Vagina (tissue), 2 donors: ENCODE results near the gene MCCC1. TPM values are rescaled to one million over a fixed set of nuclear protein-coding genes. Genes with fewer than 3 reads are reported as not detected.
"Not testable (repeated sequence)": the region's sequence is repeated elsewhere in the genome, so short reads cannot be mapped to it uniquely, and the experiment has no call there.

Experiments used
- DNase-seq, 2 donors: peaks; one replicate each; pipeline ENCODE4 v3.0.0-alpha.2; 2017; ENCODE audit errors: extremely low spot score in 2 of 2
- H3K27ac ChIP-seq: fragments of 200-600 bp; sonication (generic); one replicate; pipeline ENCODE4 v1.5.1; 2019
- H3K27me3 ChIP-seq: fragments of 200-600 bp; sonication (generic); one replicate; pipeline ENCODE4 v1.5.1; 2019
- H3K36me3 ChIP-seq, 2 donors: fragments of 200-600 bp; sonication (generic); one replicate each; pipeline ENCODE4 v1.5.1; 2017 to 2019
- H3K4me1 ChIP-seq: fragments of 200-600 bp; sonication (generic); one replicate; pipeline ENCODE4 v1.5.1; 2019
- H3K4me3 ChIP-seq, 2 donors: fragments of 200-600 bp; sonication (generic); 1 replicate in 1 of 2; 2 replicates in 1 of 2; pipeline ENCODE4 v1.5.1; 2016 to 2019
- H3K9me3 ChIP-seq: fragments of 200-600 bp; sonication (generic); one replicate; pipeline ENCODE4 v1.5.1; 2019
- CTCF ChIP-seq, 3 experiments: fragments of 450-650 bp in 2 of 3; fragments of 200-600 bp in 1 of 3; sonication (generic) in 1 of 3; IDR thresholded peaks; one replicate each; pipeline ENCODE4 v1.5.1; 2017 to 2019; ENCODE audit warnings: antibody characterized with exemption in 3 of 3, mild to moderate bottlenecking in 2 of 3, moderate library complexity in 2 of 3
- POLR2A ChIP-seq, 2 donors: fragments of 450-650 bp; IDR thresholded peaks; one replicate each; pipeline ENCODE4 v1.6.1; 2017; ENCODE audit warnings: antibody characterized with exemption in 2 of 2, mild to moderate bottlenecking in 2 of 2, moderate library complexity in 2 of 2
- POLR2AphosphoS5 ChIP-seq, 2 donors: sonication (generic); formaldehyde crosslinking; IDR thresholded peaks; one replicate each; pipeline ENCODE4 v1.9.0; 2017; ENCODE audit warnings: antibody characterized with exemption in 2 of 2, mild to moderate bottlenecking in 2 of 2, low read depth in 1 of 2; ENCODE audit not compliant: insufficient read depth in 1 of 2
- intact Hi-C: fragments of 100-400 bp; cut with DNase I; formaldehyde crosslinking; loops from one replicate; pipeline ENCODE4 v1.15.1; 2023
- total RNA-seq: library from RNA; depleted of rRNA; stranded (reverse); fragments of >200 nt; gene quantifications from one replicate; pipeline ENCODE4 v1.2.3, GENCODE V29; 2016

Gene MCCC1
- total RNA-seq, 1 donor from 2014 or later, result 47.4 TPM

DNA sequence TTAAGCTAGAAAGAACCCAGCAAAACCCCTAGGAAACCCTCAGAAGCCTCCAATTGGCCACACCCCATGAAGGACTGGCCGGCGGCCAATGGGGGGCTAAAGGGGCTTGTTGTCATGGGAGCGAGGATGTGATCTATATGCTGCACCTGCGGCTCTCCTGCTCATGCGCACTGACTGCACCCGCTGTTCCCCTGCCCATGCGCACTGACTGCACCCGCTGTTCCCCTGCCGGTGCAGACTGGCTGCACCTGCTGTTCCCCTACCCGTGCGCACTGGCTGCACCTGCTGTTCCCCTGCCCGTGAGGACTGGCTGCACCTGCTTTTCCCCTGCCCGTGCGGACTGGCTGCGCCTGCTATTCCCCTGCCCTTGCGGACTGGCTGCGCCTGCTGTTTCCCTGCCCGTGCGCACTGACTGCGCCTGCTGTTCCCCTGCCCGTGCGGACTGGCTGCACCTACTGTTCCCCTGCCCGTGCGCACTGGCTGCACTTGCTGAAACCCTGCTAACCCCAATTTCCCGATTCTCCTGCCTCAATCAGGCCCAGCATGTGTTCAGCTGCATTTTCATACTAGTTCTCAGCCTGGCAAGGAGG lies 16.8 kb upstream of the MCCC1 start:
- H3K4me3 ChIP-seq, result no peak overlapping the region

DNA sequence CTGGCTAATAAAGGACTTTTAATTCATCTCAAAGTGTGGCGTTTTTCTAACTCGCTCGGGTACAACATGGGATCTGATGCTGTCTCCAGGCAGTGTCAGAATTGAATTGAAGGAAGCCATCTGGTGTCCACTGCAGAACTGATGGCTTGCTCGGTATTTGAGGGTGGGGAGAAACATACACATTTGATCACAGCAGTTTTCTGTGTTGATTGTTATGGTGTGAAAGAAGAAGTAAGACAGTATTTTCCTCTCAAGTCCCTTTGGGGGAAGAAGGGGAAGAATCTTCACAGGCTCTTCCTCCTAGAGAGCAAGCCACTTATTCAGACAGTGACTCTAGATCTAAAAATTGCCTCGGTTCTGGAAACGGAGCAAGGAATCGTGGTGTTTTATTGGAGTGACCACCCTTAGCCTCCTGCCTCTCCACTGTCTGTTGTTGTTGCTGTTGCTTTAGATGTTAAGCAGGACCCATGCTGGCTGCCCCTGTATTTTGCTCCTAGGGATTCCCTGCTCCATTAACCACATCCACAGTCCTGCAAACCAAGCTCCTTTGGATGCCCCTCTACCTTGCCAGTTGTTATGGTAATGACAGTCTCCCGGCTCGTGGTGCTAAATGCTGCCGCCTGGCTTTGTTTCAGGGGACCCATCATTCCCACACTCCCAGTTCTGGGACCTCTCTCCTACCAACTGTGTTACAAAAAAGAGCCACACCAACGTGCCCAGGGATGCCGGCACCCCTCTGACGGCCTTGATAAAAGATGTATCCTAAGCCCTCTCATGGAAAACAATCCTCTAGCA lies 15.3 kb upstream of the MCCC1 start:
- H3K27ac ChIP-seq, result no peak overlapping the region
- H3K27me3 ChIP-seq, result no peaks in the 10 kb centered on the region
- no peaks in the 10 kb centered on the region for H3K9me3 ChIP-seq
- no peak for DNase-seq
- intact Hi-C loops, result loop anchor here (5.0 kb wide), 1 partner anchor 1953 kb away; no protein-coding TSS in a partner anchor
- H3K36me3 ChIP-seq, result no peaks in the 10 kb centered on the region
- no peak for TF ChIP-seq POLR2AphosphoS5 (IDR thresholded peaks at IDR 0.05; ENCODE audit: insufficient read depth in 1 of 2, low read depth in 1 of 2)
- TF ChIP-seq CTCF (IDR thresholded peaks at IDR 0.05), result no peak
- TF ChIP-seq POLR2A (IDR thresholded peaks at IDR 0.05), result no peak
- no peak overlapping the region for H3K4me3 ChIP-seq
- no peaks in the 10 kb centered on the region for H3K4me1 ChIP-seq

More for the DNA sequence above, 16.8 kb upstream of the MCCC1 start:
- Histone ChIP-seq H3K27ac (no peak overlapping the region), H3K27me3 (no peaks in the 10 kb centered on the region), H3K9me3 (no peaks in the 10 kb centered on the region), H3K4me1 (no peaks in the 10 kb centered on the region), H3K36me3 (no peaks in the 10 kb centered on the region)
- TF ChIP-seq POLR2AphosphoS5 (IDR thresholded peaks at IDR 0.05; ENCODE audit: insufficient read depth in 1 of 2, low read depth in 1 of 2), result no peak
- TF ChIP-seq POLR2A (IDR thresholded peaks at IDR 0.05), result no peak
- no peak for TF ChIP-seq CTCF (IDR thresholded peaks at IDR 0.05)
- intact Hi-C loops, result no loop called here
- DNase-seq, result no peak

DNA sequence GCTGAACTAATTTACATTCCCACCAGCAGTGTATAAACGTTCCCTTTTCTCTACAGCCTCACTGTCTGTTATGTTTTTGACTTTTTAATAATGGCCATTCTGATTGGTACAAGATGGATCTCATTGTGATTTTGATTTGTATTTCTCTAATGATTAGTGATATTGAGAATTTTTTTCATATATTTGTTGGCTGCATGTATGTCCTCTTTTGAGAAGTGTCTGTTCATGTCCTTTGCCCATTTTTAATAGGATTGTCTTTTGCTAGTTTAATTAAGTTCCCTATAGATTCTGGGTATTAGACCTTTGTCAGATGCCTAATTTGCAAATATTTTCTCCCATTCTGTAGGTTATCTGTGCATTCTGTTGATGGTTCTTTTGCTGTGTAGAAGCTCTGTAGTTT lies 10.6 kb upstream of the MCCC1 start:
- intact Hi-C loops, result loop anchor here (5.0 kb wide), 1 partner anchor 1957 kb away; no protein-coding TSS in a partner anchor
- not testable (repeated sequence) for H3K4me1 ChIP-seq, H3K27me3 ChIP-seq, H3K4me3 ChIP-seq, DNase-seq, H3K9me3 ChIP-seq, H3K36me3 ChIP-seq, H3K27ac ChIP-seq

GRCh38 chr3:183108470-183108869 lies 9.2 kb upstream of the MCCC1 start:
- H3K4me3 ChIP-seq, result no peak overlapping the region
- no peak for DNase-seq
- H3K27me3 ChIP-seq, result no peaks in the 10 kb centered on the region
- TF ChIP-seq POLR2AphosphoS5 (IDR thresholded peaks at IDR 0.05; ENCODE audit: insufficient read depth in 1 of 2, low read depth in 1 of 2) (no peak), CTCF (IDR thresholded peaks at IDR 0.05) (no peak), POLR2A (IDR thresholded peaks at IDR 0.05) (no peak)
- no peaks in the 10 kb centered on the region for H3K9me3 ChIP-seq
- no peaks in the 10 kb centered on the region for H3K36me3 ChIP-seq
- intact Hi-C loops, result no loop called here
- H3K4me1 ChIP-seq, result no peaks in the 10 kb centered on the region
- H3K27ac ChIP-seq, result no peak overlapping the region

- intact Hi-C loops, result no loop called here
- TF ChIP-seq POLR2AphosphoS5 (IDR thresholded peaks at IDR 0.05; ENCODE audit: insufficient read depth in 1 of 2, low read depth in 1 of 2) (no peak), POLR2A (IDR thresholded peaks at IDR 0.05) (no peak), CTCF (IDR thresholded peaks at IDR 0.05) (no peak)
- Histone ChIP-seq H3K27me3 (no peaks in the 10 kb centered on the region), H3K4me1 (no peaks in the 10 kb centered on the region), H3K36me3 (no peaks in the 10 kb centered on the region), H3K27ac (no peak overlapping the region), H3K4me3 (no peak overlapping the region), H3K9me3 (no peaks in the 10 kb centered on the region)
- DNase-seq, result no peak
These were observed 8.7 kb upstream of the MCCC1 start for GRCh38 chr3:183108001-183108449.

DNA sequence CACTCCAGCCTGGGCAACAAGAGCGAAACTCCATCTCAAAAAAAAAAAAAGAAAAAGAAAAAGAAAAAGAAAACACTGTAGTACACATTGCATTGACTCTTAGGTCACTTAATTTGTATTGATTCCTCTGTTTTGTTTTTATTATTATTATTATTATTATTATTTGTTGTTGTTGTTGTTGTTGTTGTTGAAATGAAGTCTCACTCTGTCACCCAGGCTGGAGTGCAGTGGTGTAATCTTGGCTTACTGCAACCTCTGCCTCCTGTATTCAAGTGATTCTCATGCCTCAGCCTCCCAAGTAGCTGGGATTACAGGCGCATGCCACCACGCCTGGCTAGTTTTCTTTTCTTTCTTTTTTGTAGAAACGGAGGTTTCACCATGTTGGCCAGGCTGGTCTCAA lies 8.1 kb upstream of the MCCC1 start:
- intact Hi-C loops, H3K4me3 ChIP-seq, H3K27ac ChIP-seq, H3K27me3 ChIP-seq, H3K9me3 ChIP-seq, DNase-seq, H3K36me3 ChIP-seq, H3K4me1 ChIP-seq: not testable (repeated sequence)
